NCI-H1930 (cell line): ENCODE measurements around the gene SIGLEC5.
"Not testable (repeated sequence)": the region's sequence is repeated elsewhere in the genome, so short reads cannot be mapped to it uniquely, and the experiment has no call there.

Experiments used
- DNase-seq, 2 experiments: peaks; one replicate each; lab custom pipeline; 2025; lab: John Stamatoyannopoulos, UW

SIGLEC5 gene

GRCh38 chr19:51630315-51630714 lies at the start of gene SIGLEC5:
Gene SIGLEC5 (minus strand): TSS chr19:51630401. CDS start chr19:51630335, 66 bp downstream.
- not testable (repeated sequence) for DNase-seq

GRCh38 chr19:51676566-51677083 lies 46.4 kb upstream of the SIGLEC5 start:
- DNase-seq: no peak

GRCh38 chr19:51675911-51676565 lies 45.8 kb upstream of the SIGLEC5 start:
- DNase-seq: not testable (repeated sequence)

- no peak for DNase-seq
Measured at GRCh38 chr19:51668216-51668615, 38.0 kb upstream of the SIGLEC5 start.

- no peak for DNase-seq
Measured at GRCh38 chr19:51664997-51665396, 34.8 kb upstream of the SIGLEC5 start.

- DNase-seq: no peak
Measured at GRCh38 chr19:51664131-51664530, 33.9 kb upstream of the SIGLEC5 start.

- no peak for DNase-seq
Measured at GRCh38 chr19:51663650-51664049, 33.4 kb upstream of the SIGLEC5 start.

GRCh38 chr19:51660975-51661600 lies 30.9 kb upstream of the SIGLEC5 start:
- DNase-seq: peak; percentile 55 to 83

- no peak for DNase-seq
Measured at GRCh38 chr19:51654783-51655182, 24.6 kb upstream of the SIGLEC5 start.

GRCh38 chr19:51653162-51653561 lies 23.0 kb upstream of the SIGLEC5 start:
- no peak for DNase-seq

- no peak for DNase-seq
Measured at GRCh38 chr19:51652266-51652665, 22.1 kb upstream of the SIGLEC5 start.

- DNase-seq: no peak
Measured at GRCh38 chr19:51651216-51651846, 21.1 kb upstream of the SIGLEC5 start.

GRCh38 chr19:51647318-51647717 lies 17.1 kb upstream of the SIGLEC5 start:
- no peak for DNase-seq

GRCh38 chr19:51646730-51647129 lies 16.5 kb upstream of the SIGLEC5 start, which contains the start of gene SIGLEC14:
Gene SIGLEC14 (minus strand): TSS chr19:51646825. CDS start chr19:51646759, 66 bp downstream.
- DNase-seq: not testable (repeated sequence)

GRCh38 chr19:51644636-51645271 lies 14.6 kb upstream of the SIGLEC5 start:
- no peak for DNase-seq

- no peak for DNase-seq
Measured at GRCh38 chr19:51641648-51642047, 11.4 kb upstream of the SIGLEC5 start.

- DNase-seq: no peak
Measured at GRCh38 chr19:51640386-51640785, 10.2 kb upstream of the SIGLEC5 start.

GRCh38 chr19:51639916-51640315 lies 9.7 kb upstream of the SIGLEC5 start:
- no peak for DNase-seq

- peak in 1 of 2 experiments; percentile 7 for DNase-seq
Measured at GRCh38 chr19:51637362-51637978, 7.3 kb upstream of the SIGLEC5 start.

- DNase-seq: no peak
Measured at GRCh38 chr19:51632126-51632525, 1.9 kb upstream of the SIGLEC5 start.

- DNase-seq: no peak
Measured at GRCh38 chr19:51628153-51628939, 1.9 kb downstream of the SIGLEC5 start.
